ENCODE measurements around the gene SLC2A1. TPM values are rescaled to one million over a fixed set of nuclear protein-coding genes. Genes with fewer than 3 reads are reported as not detected.

SLC2A1 gene
- total RNA-seq, 1 experiment from 2014 or later: 327 TPM

GRCh38 chr1:42924851-42925760 is 33.6 kb downstream of the SLC2A1 start:
- H3K27ac ChIP-seq: peak overlapping the region; percentile 57
- BruUV-seq (replicated peaks): TSS peak; percentile 80

DNA sequence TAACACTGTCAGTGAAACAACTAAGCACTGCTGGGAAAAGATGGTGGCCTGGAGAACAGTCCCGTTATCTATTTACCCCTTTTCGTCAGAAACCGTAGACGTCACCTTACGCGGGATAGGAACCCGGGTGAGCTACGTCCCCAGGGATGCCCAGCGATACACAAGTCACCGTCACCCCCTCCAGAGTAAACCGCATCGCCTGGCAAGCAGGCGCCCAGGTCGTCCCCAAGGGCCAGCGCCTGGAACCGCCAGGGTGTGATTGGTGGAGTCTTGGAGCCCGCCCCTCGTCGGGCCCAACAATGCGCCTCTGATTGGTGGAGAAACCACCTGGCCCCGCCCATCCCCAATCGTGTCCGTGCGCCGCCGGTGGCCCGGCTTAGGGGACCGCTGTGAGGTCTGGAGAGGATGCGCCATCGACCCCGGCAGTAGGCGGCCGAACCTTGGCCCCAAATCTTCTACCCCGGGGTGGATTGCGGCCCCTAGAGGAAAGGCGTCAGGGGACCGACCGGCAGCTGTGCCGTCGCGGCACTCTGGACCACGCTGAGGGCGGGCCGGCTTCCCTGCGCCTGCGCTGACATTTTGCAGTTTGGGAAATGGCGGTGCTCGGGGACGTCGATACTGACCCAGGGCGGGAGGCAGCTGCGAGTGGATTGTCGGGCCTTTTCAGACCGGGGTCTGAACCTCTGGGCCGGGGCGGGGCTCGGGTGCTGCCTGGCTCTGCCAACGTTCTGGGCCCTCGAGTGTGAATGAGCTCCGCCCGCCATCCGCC is 34.4 kb downstream of the SLC2A1 start:
- Histone ChIP-seq H3K4me1 (replicated peaks; ENCODE audit: insufficient read depth) (peaks cover 20% of the 10 kb centered on the region), H3F3A (ENCODE audit: insufficient read depth, low read depth) (peaks cover 34% of the 10 kb centered on the region), H3K9me2 (ENCODE audit: insufficient read depth) (no peaks in the 10 kb centered on the region), H3K36me3 (ENCODE audit: low read depth) (peaks cover 18% of the 10 kb centered on the region; the same call in 1 of the 2 replicates), H3K27me3 (ENCODE audit: insufficient read depth, low read depth) (no peaks in the 10 kb centered on the region), H3K4me2 (peak overlapping the region; percentile 87), H2AFZ (peak overlapping the region; percentile 85), H4K20me1 (ENCODE audit: insufficient read depth) (no peaks in the 10 kb centered on the region), H3K79me2 (ENCODE audit: low read depth) (no peaks in the 10 kb centered on the region), H3K27ac (peak overlapping the region; percentile 57), H3K4me3 (peak overlapping the region; percentile 63), H3K9me3 (ENCODE audit: insufficient read depth, low read depth) (no peaks in the 10 kb centered on the region)
- ChIA-PET CTCF (interaction anchor here (1.4 to 3.7 kb wide), 3 partner anchors 11 to 148 kb away, joined by 3 to 45 read pairs (median 4); no protein-coding TSS in a partner anchor), POLR2A (ENCODE audit: unreplicated experiment) (interaction anchor here (0.5 to 1.5 kb wide), 5 partner anchors 12 to 440 kb away, joined by 3 to 9 read pairs (median 3); no protein-coding TSS in a partner anchor)
- no TSS peak for BruUV-seq (replicated peaks)
- TF ChIP-seq, protein P1, sequence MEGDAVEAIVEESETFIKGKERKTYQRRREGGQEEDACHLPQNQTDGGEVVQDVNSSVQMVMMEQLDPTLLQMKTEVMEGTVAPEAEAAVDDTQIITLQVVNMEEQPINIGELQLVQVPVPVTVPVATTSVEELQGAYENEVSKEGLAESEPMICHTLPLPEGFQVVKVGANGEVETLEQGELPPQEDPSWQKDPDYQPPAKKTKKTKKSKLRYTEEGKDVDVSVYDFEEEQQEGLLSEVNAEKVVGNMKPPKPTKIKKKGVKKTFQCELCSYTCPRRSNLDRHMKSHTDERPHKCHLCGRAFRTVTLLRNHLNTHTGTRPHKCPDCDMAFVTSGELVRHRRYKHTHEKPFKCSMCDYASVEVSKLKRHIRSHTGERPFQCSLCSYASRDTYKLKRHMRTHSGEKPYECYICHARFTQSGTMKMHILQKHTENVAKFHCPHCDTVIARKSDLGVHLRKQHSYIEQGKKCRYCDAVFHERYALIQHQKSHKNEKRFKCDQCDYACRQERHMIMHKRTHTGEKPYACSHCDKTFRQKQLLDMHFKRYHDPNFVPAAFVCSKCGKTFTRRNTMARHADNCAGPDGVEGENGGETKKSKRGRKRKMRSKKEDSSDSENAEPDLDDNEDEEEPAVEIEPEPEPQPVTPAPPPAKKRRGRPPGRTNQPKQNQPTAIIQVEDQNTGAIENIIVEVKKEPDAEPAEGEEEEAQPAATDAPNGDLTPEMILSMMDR (conservative IDR thresholded peaks at IDR 0.05): no peak
- no peak for TF ChIP-seq EZH2 (IDR thresholded peaks at IDR 0.05; ENCODE audit: low read depth)
- DNase-seq: peak; percentile 81 to 96
- intact Hi-C loops (cut with micrococcal nuclease; ENCODE audit: unreplicated experiment): loop anchor here (1.0 to 5.0 kb wide), 3 partner anchors 17 to 88 kb away; partner anchors contain the start of gene SLC2A1

More at GRCh38 chr1:42924851-42925760, 33.6 kb downstream of the SLC2A1 start:
- Histone ChIP-seq H3K4me3 (peak overlapping the region; percentile 63; the same call in 1 of the 2 replicates), H3K9me3 (ENCODE audit: insufficient read depth, low read depth) (no peaks in the 10 kb centered on the region), H3K79me2 (ENCODE audit: low read depth) (0 out of 2 replicates have a peak, but pooled peaks cover 5% of the 10 kb centered on the region), H2AFZ (peak overlapping the region; percentile 85; the same call in 1 of the 2 replicates), H3K9me2 (ENCODE audit: insufficient read depth) (no peaks in the 10 kb centered on the region), H3K36me3 (ENCODE audit: low read depth) (peaks cover 18% of the 10 kb centered on the region; the same call in 1 of the 2 replicates), H3K4me2 (peak overlapping the region; percentile 87), H3F3A (ENCODE audit: insufficient read depth, low read depth) (peaks cover 34% of the 10 kb centered on the region), H4K20me1 (ENCODE audit: insufficient read depth) (no peaks in the 10 kb centered on the region), H3K27me3 (ENCODE audit: insufficient read depth, low read depth) (no peaks in the 10 kb centered on the region), H3K4me1 (replicated peaks; ENCODE audit: insufficient read depth) (peaks cover 20% of the 10 kb centered on the region)
- intact Hi-C loops (cut with micrococcal nuclease; ENCODE audit: unreplicated experiment): loop anchor here (1.0 to 5.0 kb wide), 3 partner anchors 16 to 87 kb away; partner anchors contain the start of gene SLC2A1
- peak in 1 of 2 experiments; percentile 45 for DNase-seq
- TF ChIP-seq EZH2 (IDR thresholded peaks at IDR 0.05; ENCODE audit: low read depth): no peak
- TF ChIP-seq, protein P1 (conservative IDR thresholded peaks at IDR 0.05): no peak
- CTCF ChIA-PET: interaction anchor here (3.7 kb wide), 1 partner anchor 147 kb away, joined by 45 read pairs; no protein-coding TSS in a partner anchor
- POLR2A ChIA-PET (ENCODE audit: unreplicated experiment): interaction anchor here (0.5 to 1.5 kb wide), 5 partner anchors 11 to 440 kb away, joined by 3 to 9 read pairs (median 3); no protein-coding TSS in a partner anchor

Measured in PC-9 (cell line).